Stimulated activated naive CD4-positive, alpha-beta T cell treated with Interleukin-2 at 50 U/mL for 16 hours (primary cell): Measurements from ENCODE around the gene SDC4.
"Not testable (repeated sequence)": the region's sequence is repeated elsewhere in the genome, so short reads cannot be mapped to it uniquely, and the experiment has no call there.

Experiments
- DNase-seq: peaks from one replicate; lab custom pipeline; 2025; lab: John Stamatoyannopoulos, UW

The SDC4 gene

DNA sequence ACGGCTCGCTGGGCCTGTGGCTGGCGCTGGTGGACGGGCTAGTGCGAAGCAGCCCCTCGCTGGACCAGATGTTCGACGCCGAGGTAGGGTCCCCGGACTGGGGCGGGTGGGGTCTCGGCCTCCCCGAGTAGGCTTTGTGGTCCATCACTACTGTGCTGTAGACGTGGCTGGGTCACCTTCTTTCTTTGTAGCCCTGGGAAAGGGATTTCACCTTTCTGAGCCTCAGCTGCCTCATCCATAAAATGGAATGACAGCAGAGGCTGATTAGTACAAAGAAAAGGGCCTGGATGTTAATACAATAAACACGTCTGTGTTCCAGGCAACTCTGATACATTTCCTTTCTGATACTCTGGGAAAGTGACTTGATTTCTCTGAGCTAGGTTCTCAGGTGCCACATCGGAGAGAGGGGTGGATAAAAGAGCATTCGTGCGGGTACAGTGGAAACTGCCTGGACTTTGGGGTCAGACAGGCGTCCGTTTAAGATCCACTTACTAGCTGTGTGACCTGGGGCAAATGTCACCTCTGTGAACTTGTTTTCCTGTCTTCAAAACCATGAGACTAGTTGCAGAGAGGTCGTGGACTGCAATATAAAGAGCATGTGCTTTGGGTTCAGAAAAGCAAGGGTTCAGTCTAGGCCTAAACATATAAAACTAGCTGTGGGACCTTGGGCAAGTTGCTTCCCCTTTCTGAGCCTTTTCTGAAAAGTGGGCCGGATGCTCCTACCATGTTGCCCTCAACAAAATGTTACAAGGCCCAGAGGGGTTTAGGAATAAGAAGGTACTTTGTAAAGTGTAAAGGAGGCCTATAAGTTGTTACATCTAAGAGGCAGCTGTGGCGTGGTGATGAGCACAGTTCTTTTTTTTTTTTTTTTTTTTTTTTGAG, 15.6 kb upstream of the SDC4 start:
- DNase-seq = no peak

DNA sequence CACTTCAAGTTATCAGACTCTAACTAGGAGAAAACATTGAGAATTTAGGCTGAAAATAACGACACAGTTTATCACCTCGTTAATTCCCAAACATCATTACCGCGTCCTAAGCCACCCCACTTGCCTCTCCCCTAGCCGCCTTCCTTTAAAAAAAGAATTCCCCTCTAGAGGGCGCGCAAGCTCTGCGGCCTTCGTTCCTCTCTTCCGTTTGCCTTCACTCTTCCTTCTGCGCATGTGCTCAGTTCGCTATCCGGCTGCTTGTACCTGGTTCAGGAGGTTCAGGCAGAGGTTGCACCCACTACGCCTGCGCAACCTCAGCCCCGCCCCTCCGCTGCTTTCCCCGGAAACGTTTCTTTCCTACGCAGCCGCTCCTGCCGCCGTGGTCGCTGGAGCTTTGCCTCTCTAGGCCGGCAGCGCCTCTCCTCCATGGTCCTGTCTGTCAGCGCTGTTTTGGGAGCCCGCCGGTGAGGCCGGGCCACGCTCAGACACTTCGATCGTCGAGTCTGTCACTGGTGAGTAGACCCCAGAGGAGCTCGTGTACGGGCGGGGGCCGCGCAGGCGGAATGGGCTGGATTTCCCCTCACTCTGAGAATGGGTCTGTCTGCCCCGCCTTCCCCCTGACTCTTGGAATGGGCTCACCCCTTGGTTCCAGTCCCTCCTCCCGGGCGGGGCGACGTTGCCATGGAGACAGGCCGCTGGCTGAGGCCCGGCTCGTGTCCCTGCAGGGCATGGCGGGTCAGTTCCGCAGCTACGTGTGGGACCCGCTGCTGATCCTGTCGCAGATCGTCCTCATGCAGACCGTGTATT, 14.8 kb upstream of the SDC4 start, which contains the start of gene SYS1:
SYS1 (plus strand) TSS at position 353 of the 807 bp plus-strand sequence; CDS start at position 729, 376 bp downstream.
- DNase-seq = peak; percentile 98

DNA sequence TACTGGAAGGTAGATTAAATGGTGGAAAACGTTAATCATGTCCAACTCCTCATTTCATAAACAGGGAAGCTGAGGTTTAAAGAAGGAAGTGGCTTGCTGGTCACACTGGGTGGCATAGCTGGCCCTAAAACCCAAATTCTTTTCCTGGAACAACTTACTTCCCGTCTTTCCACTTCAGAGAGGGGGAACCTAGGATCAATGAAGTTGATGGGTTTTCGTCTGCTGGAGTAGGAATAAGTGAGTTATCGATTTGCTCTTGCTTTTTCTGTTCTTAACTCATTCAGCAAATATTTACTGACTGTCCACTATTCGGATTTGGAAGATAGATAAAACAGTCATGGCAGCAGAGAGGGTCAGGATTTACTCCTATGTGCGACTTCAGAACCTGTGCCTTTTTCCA, 13.6 kb upstream of the SDC4 start:
- no peak for DNase-seq

DNA sequence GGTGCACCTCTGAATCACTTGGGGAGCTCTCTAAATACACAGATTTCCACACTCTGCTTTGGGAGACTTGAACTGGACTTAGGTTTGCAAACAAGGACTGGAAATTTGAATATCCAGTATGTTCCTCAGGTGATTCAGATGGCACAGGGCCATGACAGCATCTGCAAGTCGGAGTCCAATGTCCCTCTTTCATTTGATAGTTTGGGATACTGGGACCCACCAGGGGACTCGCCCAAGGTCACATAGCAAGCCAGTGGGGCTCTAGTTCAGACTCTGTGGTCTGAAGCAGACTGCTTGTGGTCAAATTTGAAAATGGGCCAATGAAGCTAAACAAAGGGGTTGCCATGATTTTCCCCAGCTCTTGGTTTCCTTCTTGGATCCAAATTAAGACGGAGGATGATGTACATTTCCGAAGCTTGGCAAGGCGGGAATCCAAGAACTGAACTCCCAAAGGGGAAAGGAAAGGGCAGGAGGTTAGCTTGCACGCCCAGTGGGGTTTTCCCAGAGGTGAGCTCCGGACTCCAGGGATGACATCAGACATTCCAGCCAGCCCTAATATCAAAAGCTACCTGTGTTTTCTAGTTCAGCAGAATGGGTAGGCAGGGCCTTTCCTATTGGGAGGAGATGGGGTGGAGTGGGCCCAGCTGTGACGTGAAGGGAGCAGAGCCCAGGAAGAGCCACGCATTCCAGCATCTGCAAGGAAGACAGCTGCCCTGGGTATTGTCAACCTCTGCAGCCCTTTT, 11.4 kb upstream of the SDC4 start:
- no peak for DNase-seq

DNA sequence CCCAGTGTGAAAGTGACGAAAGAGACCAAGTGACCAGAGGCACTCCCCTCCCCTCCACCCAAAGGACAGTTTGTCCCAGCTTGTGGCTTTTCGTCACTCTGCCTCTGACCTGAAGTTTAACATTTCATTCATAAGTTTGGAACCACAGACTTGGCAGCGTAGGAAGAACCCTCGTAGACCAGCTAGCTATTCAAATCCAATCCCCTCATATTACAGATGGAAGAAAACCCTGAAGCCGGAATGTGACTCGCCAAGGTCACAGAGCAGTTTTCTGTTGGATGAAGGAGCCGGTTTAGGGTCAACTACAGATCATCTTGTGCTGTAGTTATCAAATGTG, 10.8 kb upstream of the SDC4 start:
- no peak for DNase-seq

DNA sequence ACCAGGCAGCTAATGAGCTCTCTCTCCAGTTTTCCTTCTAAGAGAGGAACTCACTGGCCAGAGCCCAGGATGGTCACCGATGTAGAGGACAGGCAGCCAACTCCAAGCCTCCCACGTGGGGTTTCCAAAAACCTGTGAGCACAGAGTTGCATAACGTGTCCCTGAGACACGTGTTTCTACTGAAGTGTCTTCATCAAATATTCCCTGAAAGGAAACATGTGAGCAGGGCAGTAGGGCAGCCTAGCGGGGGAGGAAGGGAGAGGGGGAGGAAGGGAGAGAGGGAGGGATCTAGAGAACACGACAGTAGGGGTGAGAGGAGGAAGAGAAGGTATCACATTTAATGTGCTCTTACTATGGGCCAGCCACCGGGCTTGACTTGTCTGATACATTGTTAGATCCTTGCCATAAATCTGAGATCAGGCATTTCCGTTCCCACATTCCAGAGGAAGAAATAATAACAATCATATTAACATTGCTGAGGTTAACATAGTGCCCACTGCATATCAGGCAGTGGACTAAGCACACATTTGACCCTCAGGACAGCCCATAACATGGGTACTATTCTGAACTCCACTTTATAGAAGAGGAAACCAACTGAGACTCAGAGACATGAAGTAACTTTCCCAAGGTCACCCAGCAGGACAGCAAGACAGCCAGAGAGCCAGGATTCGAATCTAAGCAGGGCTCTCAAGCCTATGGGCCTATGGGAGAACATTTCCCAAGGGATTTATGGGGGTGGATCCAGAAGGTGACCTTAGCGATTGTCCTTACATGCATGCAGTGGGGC, 10.3 kb upstream of the SDC4 start:
- no peak for DNase-seq

DNA sequence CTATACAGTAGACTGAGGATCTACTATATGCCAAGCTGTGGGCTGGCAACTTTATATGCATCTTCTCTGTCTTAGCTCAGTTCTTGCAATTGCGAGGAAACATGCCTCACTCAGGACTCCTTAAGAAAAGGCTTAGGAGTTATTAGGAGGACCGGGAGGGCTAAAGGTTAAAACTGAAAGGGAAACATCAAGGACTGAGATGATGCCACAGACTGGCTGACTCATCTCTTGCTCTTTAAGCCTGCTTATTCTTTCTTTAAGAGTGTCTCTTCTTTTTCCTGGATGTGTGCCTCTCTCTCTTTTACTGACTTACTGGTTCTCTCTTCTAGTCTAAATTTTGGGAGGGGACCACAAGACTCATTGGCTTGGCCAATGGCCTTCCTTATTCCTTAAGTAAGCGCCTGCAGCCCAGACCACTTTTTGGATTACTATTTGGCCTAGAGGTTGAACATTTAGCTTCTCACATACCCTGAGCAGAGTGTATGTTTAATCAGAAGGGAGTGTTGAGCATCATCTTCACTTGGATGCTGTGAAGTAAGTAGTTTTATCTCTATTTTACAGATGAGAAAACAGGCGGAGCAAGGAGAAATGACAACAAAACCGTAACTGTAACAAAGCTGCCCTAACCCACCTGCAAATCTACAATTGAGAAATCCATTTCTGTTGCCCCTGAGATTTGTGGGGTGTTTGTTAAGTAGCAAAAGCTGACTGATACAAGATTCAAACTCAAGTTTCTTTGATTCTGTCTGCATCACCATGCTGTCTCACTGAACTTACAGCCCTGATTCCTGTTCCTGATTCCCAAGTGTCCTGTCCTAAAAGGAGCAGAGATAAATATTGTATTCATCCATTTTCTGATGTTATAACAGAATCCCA, 7.2 kb upstream of the SDC4 start:
- DNase-seq = no peak

DNA sequence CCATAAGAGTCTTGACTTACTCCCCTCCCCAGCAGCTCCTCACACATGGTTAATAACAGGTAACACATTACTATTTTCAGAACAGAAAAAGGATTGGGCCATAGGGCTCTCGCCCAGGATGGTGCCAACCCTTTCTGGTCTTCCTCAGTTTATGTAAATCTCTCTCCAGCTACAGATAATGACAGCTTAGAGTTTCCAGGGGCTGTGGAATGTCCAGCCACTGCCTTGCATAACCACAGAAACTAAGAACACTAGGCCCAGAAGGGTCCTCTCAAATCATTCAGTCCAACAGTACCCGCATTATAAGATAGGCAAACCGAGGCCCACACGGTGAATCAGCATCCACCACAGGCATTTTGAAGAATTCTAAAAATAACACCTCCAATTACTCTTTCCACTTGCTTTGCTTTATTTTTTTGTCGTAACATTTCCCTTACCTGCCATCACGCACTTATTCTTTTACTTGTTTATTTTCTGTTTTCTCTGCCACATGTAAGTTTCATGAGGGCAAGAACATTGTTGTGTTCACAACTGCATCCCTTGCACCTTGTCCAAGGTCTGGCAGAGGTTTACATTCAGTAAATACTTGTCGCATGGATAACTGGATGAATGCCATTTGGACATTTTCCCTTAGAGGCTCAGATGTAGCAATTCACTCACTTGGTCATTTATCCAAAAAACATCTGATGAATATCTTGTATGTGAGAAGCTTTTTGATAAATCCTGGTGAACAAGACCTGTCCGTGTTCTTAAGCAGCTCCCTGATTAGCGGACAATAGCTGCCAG, 6.4 kb upstream of the SDC4 start:
- DNase-seq = no peak

DNA sequence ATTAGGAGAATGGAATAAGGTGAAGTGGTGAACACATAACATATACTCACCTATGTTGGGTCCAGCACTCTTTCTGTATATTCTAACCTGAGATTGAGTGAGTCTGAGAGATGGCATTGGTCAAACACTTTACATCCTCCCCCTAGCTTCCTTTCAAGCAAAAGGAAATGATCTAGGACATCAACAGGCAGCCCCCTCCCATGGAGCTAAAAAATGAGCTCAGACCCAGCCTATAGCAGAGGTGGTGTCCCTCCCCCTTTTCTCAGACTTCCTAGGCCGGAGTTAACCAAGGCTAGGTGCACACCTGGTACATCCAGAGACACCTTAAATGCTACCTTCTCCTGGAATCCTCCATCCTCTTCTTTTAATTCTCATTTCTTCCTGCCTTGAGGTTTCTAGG, 5.5 kb upstream of the SDC4 start:
- no peak for DNase-seq

DNA sequence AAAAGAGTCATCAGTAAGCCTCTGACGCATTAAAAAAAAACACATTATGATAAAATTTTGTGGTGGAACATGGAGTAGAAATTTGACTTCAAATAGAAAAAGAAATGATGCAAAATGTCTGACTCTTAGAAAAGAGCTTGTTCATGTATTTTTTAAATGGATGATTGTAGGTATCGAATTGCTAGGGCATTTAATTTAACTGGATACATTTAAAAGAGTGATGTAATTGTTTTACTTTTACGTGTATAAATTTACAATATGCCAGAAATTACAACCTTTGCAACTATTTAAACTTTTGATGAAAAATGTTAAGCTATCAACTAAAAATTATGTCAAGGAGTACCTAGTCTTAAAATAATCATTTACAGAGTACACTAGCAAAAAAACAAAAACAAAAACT, 4.5 kb upstream of the SDC4 start:
- DNase-seq = no peak

DNA sequence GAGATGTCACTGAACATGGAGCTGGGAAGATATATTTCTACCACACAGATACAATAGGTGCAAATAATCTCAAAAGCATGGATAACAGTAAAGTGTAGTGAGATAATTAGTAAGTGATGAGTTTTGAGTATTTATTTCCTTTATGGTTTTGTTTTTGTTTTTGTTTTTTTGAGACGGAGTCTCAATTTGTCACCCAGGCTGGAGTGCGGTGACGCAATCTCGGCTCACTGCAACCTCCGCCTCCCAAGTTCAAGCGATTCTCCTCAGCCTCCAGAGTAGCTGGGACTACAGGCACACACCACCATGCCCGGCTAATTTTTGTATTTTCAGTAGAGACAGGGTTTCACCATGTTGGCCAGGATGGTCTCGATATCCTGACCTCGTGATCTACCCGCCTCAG, 2.6 kb upstream of the SDC4 start:
- not testable (repeated sequence) for DNase-seq

DNA sequence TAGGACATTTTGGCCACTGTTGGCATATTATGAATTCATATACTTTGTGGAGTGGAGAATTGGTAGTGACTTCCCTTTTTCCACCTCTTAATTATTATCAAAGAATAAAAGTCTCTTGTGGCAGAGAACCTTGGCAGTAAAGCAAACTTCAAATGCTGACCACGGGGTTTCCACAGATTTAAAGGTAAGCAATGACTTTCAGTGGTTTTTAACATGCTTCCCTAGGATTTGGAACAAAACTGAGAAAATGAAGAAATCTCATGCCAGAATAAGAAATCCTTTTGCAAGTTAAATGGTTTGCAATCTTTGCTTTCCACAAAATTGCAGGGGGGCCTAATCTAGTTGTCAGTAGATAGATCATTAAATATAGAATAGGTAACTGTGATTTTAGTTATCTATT, 2.0 kb upstream of the SDC4 start:
- no peak for DNase-seq

DNA sequence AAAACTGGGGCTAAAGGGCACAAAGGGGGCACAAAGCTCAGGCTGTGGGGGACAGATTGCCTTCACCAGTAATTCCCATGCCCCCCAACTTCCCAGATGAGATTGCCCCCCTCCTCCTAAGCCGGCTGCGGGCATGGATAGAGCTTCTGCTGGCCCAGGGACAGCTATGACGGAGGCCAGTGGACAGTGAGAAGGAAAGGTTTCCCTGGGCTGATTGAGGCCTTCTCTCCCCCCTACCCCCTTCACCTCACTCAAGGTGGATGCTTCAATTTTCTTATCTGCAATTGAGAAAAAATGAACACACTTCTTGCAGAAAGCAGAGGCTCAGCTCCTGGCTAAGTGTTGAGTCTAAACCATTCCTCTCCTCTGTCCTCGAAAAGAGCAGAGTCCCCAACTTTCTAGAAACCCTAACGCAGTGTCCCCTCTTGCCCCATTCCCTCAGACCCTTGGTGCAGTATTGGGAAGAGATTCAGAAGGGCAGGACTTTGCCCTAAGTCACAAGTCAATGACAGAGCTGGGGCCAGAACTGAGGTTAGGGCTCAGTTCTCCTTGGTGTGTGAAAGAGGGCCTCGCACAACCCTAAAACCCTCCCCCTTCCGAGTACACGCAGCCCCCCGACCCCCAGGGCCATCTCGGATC, 808 bp downstream of the SDC4 start:
- no peak for DNase-seq

DNA sequence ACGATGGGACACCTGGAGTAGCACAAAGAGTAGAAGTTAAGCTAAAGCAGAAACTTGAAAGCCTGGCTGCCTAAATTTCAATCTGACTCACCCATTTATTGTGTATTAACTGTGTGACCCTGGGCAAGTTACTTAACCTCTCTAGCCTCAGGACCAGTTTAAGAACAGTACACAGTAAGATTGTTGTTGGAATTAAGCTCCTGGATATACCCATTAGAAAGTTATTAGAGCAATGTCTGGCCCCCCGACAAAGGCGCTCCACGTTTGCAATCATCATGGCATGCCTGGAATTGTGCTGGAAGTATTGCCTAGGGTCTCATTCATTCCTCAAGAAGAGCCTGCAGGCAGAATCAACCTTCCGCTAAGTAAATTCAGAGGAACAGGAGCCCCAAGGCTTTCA, 1.4 kb downstream of the SDC4 start:
- DNase-seq = no peak

DNA sequence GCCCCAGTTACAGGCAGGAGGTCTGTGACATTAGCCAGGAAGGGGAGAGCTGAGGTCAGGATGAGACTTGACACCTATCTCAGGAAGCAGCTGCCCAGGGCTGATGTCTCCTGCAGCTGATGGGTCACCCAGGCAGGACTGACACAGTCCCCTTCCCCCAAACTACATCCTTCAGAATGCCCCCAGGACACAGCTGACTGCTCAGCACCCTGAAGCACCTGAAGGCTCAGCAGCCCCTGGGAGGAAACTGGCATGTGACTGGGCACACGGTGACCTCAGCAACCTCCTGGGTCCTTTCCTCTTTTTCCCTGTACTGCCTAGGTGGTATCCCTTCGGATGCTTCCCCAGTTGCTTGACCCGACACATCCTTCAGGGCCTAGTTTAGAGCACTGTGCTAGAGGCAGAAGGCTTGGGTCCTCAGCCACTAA, 1.9 kb downstream of the SDC4 start:
- DNase-seq = no peak

DNA sequence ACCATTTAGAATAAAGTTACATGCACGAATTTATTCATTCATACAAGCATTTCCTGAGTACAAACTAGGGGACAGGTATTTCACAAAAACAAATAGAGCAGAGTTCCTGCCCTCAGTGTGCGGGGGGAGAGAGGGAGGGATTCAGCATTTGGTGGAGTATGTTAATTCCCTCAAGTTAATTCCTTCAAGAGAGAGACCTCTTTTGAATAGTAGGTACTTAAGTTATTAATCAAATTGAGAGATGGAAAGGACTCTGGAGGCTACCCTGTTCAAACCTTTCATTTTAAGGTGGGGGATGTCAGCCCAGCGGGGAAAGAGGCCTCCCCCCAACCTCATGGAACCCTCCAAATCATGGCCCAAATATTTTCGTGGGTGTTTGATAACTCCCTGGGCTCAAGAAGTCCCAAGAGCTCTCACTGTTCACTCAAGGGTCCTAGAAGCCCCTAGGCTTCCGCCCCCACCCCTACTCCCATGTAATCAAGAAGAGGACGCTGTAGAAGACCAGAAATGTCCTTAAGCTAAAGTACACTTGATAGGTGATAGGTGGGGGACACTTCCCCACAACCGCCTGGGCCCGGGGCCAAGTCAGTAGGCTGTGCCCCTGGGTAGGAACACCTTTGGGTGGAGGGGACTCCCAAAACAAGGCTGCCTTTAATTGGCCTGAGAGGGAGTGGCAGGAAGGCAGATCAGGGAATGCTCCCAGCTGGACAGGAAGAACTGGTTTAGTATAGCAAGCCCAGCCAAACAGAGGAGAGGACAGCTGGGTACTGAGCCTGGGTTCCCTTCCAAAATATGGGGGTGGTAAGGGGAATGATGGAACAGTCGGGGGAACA, 2.9 kb downstream of the SDC4 start:
- no peak for DNase-seq

DNA sequence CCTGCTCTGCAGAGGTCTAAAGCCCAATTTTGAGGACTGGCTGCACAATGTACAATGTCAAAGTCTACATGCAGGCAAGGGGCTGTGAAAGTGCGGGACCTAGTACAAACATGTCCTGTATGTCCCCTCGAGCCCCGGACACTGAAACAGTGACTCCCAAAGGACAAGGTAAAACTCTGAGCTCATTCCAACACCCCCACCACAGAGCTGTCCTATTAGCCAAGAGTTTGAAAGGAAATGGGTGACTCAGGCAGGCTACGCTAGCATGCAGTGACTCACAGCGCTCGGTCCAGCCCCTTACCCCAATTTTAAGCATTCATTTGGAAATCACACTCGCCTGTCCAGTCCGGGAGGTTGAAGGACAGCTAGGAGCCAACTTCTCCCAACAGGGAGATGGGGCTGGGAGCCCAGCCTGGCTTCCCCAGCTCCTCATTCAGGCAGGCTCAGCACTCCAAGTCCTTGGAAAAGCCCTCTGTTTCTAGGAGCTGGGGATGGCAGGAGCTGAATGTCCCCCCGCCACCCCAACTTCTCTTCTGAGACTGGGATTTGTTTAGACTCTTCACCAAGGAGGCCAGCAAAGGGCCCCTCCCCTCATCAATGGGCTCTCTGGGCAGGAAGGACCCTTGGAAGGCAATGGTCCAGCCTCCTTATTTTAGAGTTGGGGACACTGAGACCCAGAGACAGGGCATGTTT, 3.9 kb downstream of the SDC4 start:
- no peak for DNase-seq
